A549 (cell line): Measurements from ENCODE around the gene SUSD5. TPM values are rescaled to one million over a fixed set of nuclear protein-coding genes. Genes with fewer than 3 reads are reported as not detected.

ENCODE experiments used
- ATAC-seq, 2 experiments: fragments of 200-7000 bp in 1 of 2; fragments of >200 bp in 1 of 2; cut with Nextera tagmentation in 1 of 2; cut with Tn5 transposase in 1 of 2; 3 replicates each; pipeline versions ENCODE4 v1.8.0 to v1.9.1; 2018 to 2020; ENCODE audit warnings: mild to moderate bottlenecking in 1 of 2, moderate library complexity in 1 of 2
- CTCF ChIA-PET: fragments of 300-600 bp; sonication (Branson Sonifier 250); formaldehyde crosslinking; extraction: SDS; loops from one replicate; lab custom pipeline; 2021; ENCODE audit warnings: antibody characterized with exemption, inconsistent platforms; lab: Yijun Ruan, JAX
- POLR2A ChIA-PET: fragments of 350-600 bp; formaldehyde crosslinking; extraction: SDS; loops from one replicate; lab custom pipeline; 2021; ENCODE audit warnings: antibody characterized with exemption, inconsistent platforms; lab: Yijun Ruan, JAX
- DNase-seq, 2 experiments: peaks; one replicate each; pipeline versions ENCODE4 v3.0.0 to v3.0.0-alpha.2; 2011 to 2016; ENCODE audit warnings: low read depth in 1 of 2, low spot score in 1 of 2
- FAIRE-seq: peaks from 2 replicates; lab custom pipeline; 2011; peaks lifted over from hg19 to GRCh38; lab: Jason Lieb, UNC
- H3K27ac ChIP-seq, 2 experiments: fragments of >200 bp; sonication (Bioruptor Twin); formaldehyde crosslinking; 3 replicates each; pipeline ENCODE4 v1.5.1; 2016 to 2017
- H3K4me1 ChIP-seq: fragments of >200 bp; sonication (Bioruptor Twin); formaldehyde crosslinking; 3 replicates; pipeline ENCODE4 v1.6.1; 2016
- H3K4me2 ChIP-seq: fragments of >200 bp; sonication (Bioruptor Twin); formaldehyde crosslinking; 3 replicates; pipeline ENCODE4 v1.6.1; 2016
- H3K4me3 ChIP-seq: fragments of >200 bp; sonication (Bioruptor Twin); formaldehyde crosslinking; 3 replicates; pipeline ENCODE4 v1.5.1; 2016
- H3K9me3 ChIP-seq: fragments of >200 bp; sonication (Bioruptor Twin); formaldehyde crosslinking; 3 replicates; pipeline ENCODE4 v1.6.1; 2016
- CEBPB ChIP-seq, 2 experiments: fragments of >200 bp in 1 of 2; sonication (Bioruptor Twin) in 1 of 2; formaldehyde crosslinking in 1 of 2; IDR thresholded peaks; 2 replicates each; pipeline ENCODE4 v1.6.1; 2012 to 2016
- CHD2 ChIP-seq: fragments of 150-350 bp; IDR thresholded peaks from 2 replicates; pipeline ENCODE4 v1.6.1; 2014; ENCODE audit warnings: low read length; ENCODE audit not compliant: partially characterized antibody
- CHD4 ChIP-seq: fragments of 200-600 bp; sonication (generic); IDR thresholded peaks from 2 replicates; pipeline ENCODE4 v1.6.1; 2016; ENCODE audit warnings: antibody characterized with exemption, mild to moderate bottlenecking, borderline replicate concordance
- EHF ChIP-seq: fragments of 250-450 bp; sonication (Bioruptor Pico); IDR thresholded peaks from 2 replicates; pipeline ENCODE4 v1.5.0; 2020; ENCODE audit warnings: mild to moderate bottlenecking
- EHMT2 ChIP-seq: fragments of 200-600 bp; sonication (generic); IDR thresholded peaks from 2 replicates; pipeline ENCODE4 v1.6.1; 2016; ENCODE audit warnings: antibody characterized with exemption, low read depth, mild to moderate bottlenecking, moderate library complexity
- ESRRA ChIP-seq: fragments of 150-350 bp; IDR thresholded peaks from 2 replicates; pipeline ENCODE4 v1.6.1; 2014; ENCODE audit warnings: mild to moderate bottlenecking, low read length, borderline replicate concordance
- FOSB ChIP-seq: fragments of 250-450 bp; sonication (Bioruptor Pico); IDR thresholded peaks from 2 replicates; pipeline ENCODE4 v1.5.0; 2020; ENCODE audit warnings: mild to moderate bottlenecking, moderate library complexity
- GATA3 ChIP-seq: IDR thresholded peaks from 2 replicates; pipeline ENCODE4 v1.6.1; 2012; ENCODE audit warnings: borderline replicate concordance
- HEYL ChIP-seq: fragments of 250-450 bp; sonication (Bioruptor Pico); IDR thresholded peaks from 2 replicates; pipeline ENCODE4 v1.8.0; 2021; ENCODE audit warnings: mild to moderate bottlenecking, moderate library complexity
- HOXB13 ChIP-seq: fragments of 250-450 bp; sonication (Bioruptor Pico); IDR thresholded peaks from 2 replicates; pipeline ENCODE4 v1.5.0; 2020; ENCODE audit warnings: low read depth, mild to moderate bottlenecking, moderate library complexity
- MAFK ChIP-seq: fragments of 450-650 bp; IDR thresholded peaks from 2 replicates; pipeline ENCODE4 v1.6.1; 2014; ENCODE audit not compliant: partially characterized antibody
- MYC ChIP-seq: IDR thresholded peaks from 2 replicates; pipeline ENCODE4 v1.6.1; 2012; ENCODE audit warnings: mild to moderate bottlenecking, inconsistent platforms, low read length, improper control_type of control experiment, borderline replicate concordance
- NFE2L2 ChIP-seq: fragments of 150-350 bp; conservative IDR thresholded peaks from 2 replicates; pipeline ENCODE4 v1.6.1; 2014; ENCODE audit warnings: low read length
- PHF8 ChIP-seq: fragments of 200-600 bp; sonication (generic); IDR thresholded peaks from 2 replicates; pipeline ENCODE4 v1.6.1; 2016; ENCODE audit warnings: low read depth, mild to moderate bottlenecking, antibody characterized with exemption, moderate library complexity, borderline replicate concordance
- POLR2A ChIP-seq: IDR thresholded peaks from 2 replicates; pipeline ENCODE4 v1.6.1; 2012; ENCODE audit warnings: mild to moderate bottlenecking, low read length
- POLR2AphosphoS2 ChIP-seq: conservative IDR thresholded peaks from 2 replicates; pipeline ENCODE4 v1.6.1; 2012; ENCODE audit warnings: low read length, improper control_type of control experiment, inconsistent platforms
- RARB ChIP-seq: fragments of 250-450 bp; sonication (Bioruptor Pico); IDR thresholded peaks from 2 replicates; pipeline ENCODE4 v1.8.0; 2021; ENCODE audit warnings: mild to moderate bottlenecking, moderate library complexity
- RCOR1 ChIP-seq: fragments of 150-350 bp; IDR thresholded peaks from 2 replicates; pipeline ENCODE4 v1.6.1; 2014; ENCODE audit warnings: antibody characterized with exemption, low read length, low read depth
- SMC3 ChIP-seq: fragments of >200 bp; sonication (Bioruptor Twin); formaldehyde crosslinking; IDR thresholded peaks from 3 replicates; pipeline ENCODE4 v1.6.1; 2018; ENCODE audit warnings: inconsistent platforms
- TFCP2L1 ChIP-seq: fragments of 250-450 bp; sonication (Bioruptor Pico); IDR thresholded peaks from 2 replicates; pipeline ENCODE4 v1.5.0; 2021; ENCODE audit warnings: mild to moderate bottlenecking
- ZC3H11A ChIP-seq: fragments of 450-650 bp; IDR thresholded peaks from 2 replicates; pipeline ENCODE4 v1.6.1; 2014; ENCODE audit warnings: antibody characterized with exemption, mild to moderate bottlenecking
- ZSCAN20 ChIP-seq: fragments of 250-450 bp; sonication (Bioruptor Pico); IDR thresholded peaks from 2 replicates; pipeline ENCODE4 v1.8.0; 2022; ENCODE audit warnings: mild to moderate bottlenecking, moderate library complexity
- WGBS: methylation state at CpG from one replicate; pipeline ENCODE4 v1.1.6; 2017; ENCODE audit errors: missing lambda C conversion rate; 5-methylcytosine and 5-hydroxymethylcytosine counted together
- polyA plus RNA-seq, 4 experiments: library from polyadenylated mRNA; depleted of rRNA in 3 of 4; stranded (reverse); fragments of >200 nt; fragmentation: RNase III in 1 of 4; extraction: RNeasy Plus Mini Kit Qiagen cat#74134 plus additional on column Dnase treatment in 1 of 4; gene quantifications; 2 replicates in 3 of 4; 3 replicates in 1 of 4; pipeline ENCODE4 v1.2.3, GENCODE V29; 2011 to 2017
- TF ChIP-seq, protein P1 (sequence below): fragments of >200 bp; sonication (Bioruptor Twin); formaldehyde crosslinking; IDR thresholded peaks from 2 replicates; pipeline ENCODE4 v1.6.1; 2016
- TF ChIP-seq, protein P2 (sequence below): IDR thresholded peaks from 2 replicates; pipeline ENCODE4 v1.6.1; 2012
- TF ChIP-seq, protein P3 (sequence below): IDR thresholded peaks from 2 replicates; pipeline ENCODE4 v1.6.1; 2012; ENCODE audit warnings: low read depth, borderline replicate concordance
- TF ChIP-seq, protein P4 (sequence below): fragments of 450-650 bp; IDR thresholded peaks from 2 replicates; pipeline ENCODE4 v1.6.1; 2014; ENCODE audit warnings: antibody characterized with exemption
- TF ChIP-seq, protein P5 (sequence below): fragments of >200 bp; sonication (Bioruptor Twin); formaldehyde crosslinking; IDR thresholded peaks from 3 replicates; pipeline ENCODE4 v1.5.1; 2016
- TF ChIP-seq, protein P6 (sequence below): IDR thresholded peaks from 2 replicates; pipeline ENCODE4 v1.6.1; 2012
- TF ChIP-seq, protein P7 (sequence below): fragments of 200-600 bp; sonication (generic); IDR thresholded peaks from 2 replicates; pipeline ENCODE4 v1.6.1; 2016; ENCODE audit warnings: antibody characterized with exemption, mild to moderate bottlenecking, moderate library complexity

The SUSD5 gene
- polyA plus RNA-seq, 2 of the 4 experiments (the other 2 are of a cell fraction) = 0.63 to 1.7 TPM

DNA sequence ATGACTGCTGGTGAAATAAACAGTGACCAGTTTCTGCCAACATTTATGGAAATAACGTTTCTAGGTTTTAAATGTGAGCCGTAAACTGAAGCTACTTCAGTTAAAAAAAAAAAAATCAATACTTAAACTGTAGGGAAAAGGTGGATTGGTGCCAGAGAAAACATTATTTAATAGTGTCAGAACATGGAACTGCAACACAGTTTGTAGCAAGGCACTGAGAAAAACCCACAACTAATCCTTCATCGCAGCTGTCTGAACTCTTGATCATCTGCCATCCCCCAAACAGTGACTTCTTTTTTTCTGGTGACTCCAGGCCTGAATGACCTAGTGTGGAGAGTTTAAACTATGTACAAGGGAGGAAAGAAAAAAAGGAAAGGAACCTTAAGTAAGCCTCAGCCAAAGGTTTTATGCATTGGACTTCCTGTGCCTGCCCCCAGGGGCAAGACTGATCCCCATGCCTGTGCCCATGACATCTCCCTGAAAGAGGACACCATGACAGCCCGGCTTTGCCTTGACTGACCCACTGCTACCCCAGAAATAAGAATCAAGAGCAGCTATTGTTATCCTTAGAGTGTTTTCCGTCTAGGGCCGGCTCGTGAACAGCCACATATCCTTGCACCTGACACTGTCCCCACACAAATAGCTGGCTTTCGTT is 71.7 kb downstream of the SUSD5 start:
- H3K27ac ChIP-seq = no peak overlapping the region
- FAIRE-seq (no peak), DNase-seq (no peak), ATAC-seq (no peak)
- ChIA-PET POLR2A (interaction anchor here (0.5 kb wide), 1 partner anchor 52 kb away, joined by 6 read pairs; no protein-coding TSS in a partner anchor), CTCF (interaction anchor here (0.9 to 4.3 kb wide), 4 partner anchors 10 to 222 kb away, joined by 3 to 22 read pairs (median 4); no protein-coding TSS in a partner anchor)
- no peak overlapping the region for H3K4me2 ChIP-seq
- TF ChIP-seq CHD4 (no peak), EHF (CRISPR knock-in tag) (no peak), RCOR1 (no peak), HOXB13 (no peak), CHD2 (no peak), ZSCAN20 (no peak), PHF8 (no peak), RARB (CRISPR knock-in tag) (no peak), GATA3 (no peak), FOSB (no peak), EHMT2 (no peak), NFE2L2 (no peak), ZC3H11A (no peak), MAFK (no peak), CEBPB (IDR thresholded peaks at IDR 0.05) (no peak), MYC (no peak)
- TF ChIP-seq, protein P1, sequence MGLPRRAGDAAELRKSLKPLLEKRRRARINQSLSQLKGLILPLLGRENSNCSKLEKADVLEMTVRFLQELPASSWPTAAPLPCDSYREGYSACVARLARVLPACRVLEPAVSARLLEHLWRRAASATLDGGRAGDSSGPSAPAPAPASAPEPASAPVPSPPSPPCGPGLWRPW = no peak
- TF ChIP-seq, protein P2, sequence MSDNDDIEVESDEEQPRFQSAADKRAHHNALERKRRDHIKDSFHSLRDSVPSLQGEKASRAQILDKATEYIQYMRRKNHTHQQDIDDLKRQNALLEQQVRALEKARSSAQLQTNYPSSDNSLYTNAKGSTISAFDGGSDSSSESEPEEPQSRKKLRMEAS = no peak
- TF ChIP-seq, protein P3, sequence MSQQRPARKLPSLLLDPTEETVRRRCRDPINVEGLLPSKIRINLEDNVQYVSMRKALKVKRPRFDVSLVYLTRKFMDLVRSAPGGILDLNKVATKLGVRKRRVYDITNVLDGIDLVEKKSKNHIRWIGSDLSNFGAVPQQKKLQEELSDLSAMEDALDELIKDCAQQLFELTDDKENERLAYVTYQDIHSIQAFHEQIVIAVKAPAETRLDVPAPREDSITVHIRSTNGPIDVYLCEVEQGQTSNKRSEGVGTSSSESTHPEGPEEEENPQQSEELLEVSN = no peak
- TF ChIP-seq, protein P4, sequence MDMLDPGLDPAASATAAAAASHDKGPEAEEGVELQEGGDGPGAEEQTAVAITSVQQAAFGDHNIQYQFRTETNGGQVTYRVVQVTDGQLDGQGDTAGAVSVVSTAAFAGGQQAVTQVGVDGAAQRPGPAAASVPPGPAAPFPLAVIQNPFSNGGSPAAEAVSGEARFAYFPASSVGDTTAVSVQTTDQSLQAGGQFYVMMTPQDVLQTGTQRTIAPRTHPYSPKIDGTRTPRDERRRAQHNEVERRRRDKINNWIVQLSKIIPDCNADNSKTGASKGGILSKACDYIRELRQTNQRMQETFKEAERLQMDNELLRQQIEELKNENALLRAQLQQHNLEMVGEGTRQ = no peak
- no peaks in the 10 kb centered on the region for H3K9me3 ChIP-seq
- H3K4me3 ChIP-seq = no peak overlapping the region
- WGBS = 96% methylated on average over 8 of the region's 8 CpGs
- H3K4me1 ChIP-seq = no peaks in the 10 kb centered on the region

DNA sequence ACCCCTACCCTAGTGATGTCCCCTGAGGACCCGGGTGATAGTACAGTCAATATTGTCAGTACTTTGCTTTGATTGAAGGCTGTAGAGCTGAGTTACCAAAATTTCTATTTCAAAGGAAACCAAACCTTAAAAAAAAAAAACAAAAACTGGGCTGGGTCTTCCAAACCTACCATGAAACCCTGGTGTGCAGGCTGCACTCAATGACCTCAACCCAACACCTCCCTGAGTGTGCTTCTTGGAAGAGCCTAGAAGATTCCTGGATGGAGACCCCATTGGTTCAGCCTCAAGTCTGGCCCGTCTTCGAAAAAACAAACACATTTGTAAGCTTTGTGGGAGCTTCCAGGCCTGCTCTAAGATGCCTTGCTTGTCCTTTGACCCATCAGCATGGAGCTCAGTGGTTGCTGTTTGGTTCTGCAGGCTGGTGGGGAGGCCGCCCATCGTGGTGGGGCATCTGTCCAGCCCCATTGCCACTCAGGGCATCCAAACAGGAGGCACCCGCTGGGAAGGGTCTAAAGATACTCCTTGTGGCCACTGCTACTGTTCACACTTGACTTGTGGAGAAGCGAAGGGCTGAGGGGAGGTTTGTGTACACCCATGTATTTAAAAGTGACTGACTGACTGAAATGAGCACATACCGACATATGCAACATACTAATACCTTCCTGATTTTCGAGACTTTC is 72.6 kb downstream of the SUSD5 start:
- CTCF ChIA-PET = interaction anchor here (0.5 to 4.3 kb wide), 3 partner anchors 10 to 72 kb away, joined by 3 to 22 read pairs (median 3); no protein-coding TSS in a partner anchor
- Histone ChIP-seq H3K27ac (no peak overlapping the region), H3K4me2 (no peak overlapping the region), H3K9me3 (no peaks in the 10 kb centered on the region), H3K4me3 (no peak overlapping the region), H3K4me1 (no peaks in the 10 kb centered on the region)
- FAIRE-seq (no peak), DNase-seq (no peak), ATAC-seq (no peak)
- 90% methylated on average over 9 of the region's 9 CpGs for WGBS
- POLR2A ChIA-PET = no interaction called here
- TF ChIP-seq, protein P2 = no peak
- no peak for TF ChIP-seq HEYL (CRISPR knock-in tag)
- TF ChIP-seq RARB (CRISPR knock-in tag) = no peak
- TF ChIP-seq POLR2A = no peak
- no peak for TF ChIP-seq SMC3
- TF ChIP-seq ZSCAN20 = no peak
- TF ChIP-seq, protein P5, sequence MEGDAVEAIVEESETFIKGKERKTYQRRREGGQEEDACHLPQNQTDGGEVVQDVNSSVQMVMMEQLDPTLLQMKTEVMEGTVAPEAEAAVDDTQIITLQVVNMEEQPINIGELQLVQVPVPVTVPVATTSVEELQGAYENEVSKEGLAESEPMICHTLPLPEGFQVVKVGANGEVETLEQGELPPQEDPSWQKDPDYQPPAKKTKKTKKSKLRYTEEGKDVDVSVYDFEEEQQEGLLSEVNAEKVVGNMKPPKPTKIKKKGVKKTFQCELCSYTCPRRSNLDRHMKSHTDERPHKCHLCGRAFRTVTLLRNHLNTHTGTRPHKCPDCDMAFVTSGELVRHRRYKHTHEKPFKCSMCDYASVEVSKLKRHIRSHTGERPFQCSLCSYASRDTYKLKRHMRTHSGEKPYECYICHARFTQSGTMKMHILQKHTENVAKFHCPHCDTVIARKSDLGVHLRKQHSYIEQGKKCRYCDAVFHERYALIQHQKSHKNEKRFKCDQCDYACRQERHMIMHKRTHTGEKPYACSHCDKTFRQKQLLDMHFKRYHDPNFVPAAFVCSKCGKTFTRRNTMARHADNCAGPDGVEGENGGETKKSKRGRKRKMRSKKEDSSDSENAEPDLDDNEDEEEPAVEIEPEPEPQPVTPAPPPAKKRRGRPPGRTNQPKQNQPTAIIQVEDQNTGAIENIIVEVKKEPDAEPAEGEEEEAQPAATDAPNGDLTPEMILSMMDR = no peak
- TF ChIP-seq, protein P6, sequence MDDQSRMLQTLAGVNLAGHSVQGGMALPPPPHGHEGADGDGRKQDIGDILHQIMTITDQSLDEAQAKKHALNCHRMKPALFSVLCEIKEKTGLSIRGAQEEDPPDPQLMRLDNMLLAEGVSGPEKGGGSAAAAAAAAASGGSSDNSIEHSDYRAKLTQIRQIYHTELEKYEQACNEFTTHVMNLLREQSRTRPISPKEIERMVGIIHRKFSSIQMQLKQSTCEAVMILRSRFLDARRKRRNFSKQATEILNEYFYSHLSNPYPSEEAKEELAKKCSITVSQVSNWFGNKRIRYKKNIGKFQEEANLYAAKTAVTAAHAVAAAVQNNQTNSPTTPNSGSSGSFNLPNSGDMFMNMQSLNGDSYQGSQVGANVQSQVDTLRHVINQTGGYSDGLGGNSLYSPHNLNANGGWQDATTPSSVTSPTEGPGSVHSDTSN = no peak
- TF ChIP-seq CHD2 = no peak
- no peak for TF ChIP-seq POLR2AphosphoS2
- TF ChIP-seq TFCP2L1 (CRISPR knock-in tag) = no peak
- no peak for TF ChIP-seq ESRRA
- TF ChIP-seq, protein P7, sequence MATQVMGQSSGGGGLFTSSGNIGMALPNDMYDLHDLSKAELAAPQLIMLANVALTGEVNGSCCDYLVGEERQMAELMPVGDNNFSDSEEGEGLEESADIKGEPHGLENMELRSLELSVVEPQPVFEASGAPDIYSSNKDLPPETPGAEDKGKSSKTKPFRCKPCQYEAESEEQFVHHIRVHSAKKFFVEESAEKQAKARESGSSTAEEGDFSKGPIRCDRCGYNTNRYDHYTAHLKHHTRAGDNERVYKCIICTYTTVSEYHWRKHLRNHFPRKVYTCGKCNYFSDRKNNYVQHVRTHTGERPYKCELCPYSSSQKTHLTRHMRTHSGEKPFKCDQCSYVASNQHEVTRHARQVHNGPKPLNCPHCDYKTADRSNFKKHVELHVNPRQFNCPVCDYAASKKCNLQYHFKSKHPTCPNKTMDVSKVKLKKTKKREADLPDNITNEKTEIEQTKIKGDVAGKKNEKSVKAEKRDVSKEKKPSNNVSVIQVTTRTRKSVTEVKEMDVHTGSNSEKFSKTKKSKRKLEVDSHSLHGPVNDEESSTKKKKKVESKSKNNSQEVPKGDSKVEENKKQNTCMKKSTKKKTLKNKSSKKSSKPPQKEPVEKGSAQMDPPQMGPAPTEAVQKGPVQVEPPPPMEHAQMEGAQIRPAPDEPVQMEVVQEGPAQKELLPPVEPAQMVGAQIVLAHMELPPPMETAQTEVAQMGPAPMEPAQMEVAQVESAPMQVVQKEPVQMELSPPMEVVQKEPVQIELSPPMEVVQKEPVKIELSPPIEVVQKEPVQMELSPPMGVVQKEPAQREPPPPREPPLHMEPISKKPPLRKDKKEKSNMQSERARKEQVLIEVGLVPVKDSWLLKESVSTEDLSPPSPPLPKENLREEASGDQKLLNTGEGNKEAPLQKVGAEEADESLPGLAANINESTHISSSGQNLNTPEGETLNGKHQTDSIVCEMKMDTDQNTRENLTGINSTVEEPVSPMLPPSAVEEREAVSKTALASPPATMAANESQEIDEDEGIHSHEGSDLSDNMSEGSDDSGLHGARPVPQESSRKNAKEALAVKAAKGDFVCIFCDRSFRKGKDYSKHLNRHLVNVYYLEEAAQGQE = no peak
